Anterior cingulate cortex (tissue), 58 donors: ENCODE results near the gene ACSL1.
"Not testable (repeated sequence)": the region's sequence is repeated elsewhere in the genome, so short reads cannot be mapped to it uniquely, and the experiment has no call there.

Experiments used
- DNase-seq, 58 donors: peaks; one replicate each; lab custom pipeline; 2025; lab: John Stamatoyannopoulos, UW

Gene ACSL1

GRCh38 chr4:184843984-184844554, 18.3 kb upstream of the ACSL1 start:
- no peak for DNase-seq

GRCh38 chr4:184839075-184839399, 13.3 kb upstream of the ACSL1 start:
- DNase-seq = not testable (repeated sequence)

- no peak for DNase-seq
Observed at GRCh38 chr4:184838249-184839074, 12.7 kb upstream of the ACSL1 start.

GRCh38 chr4:184836613-184837012, 10.8 kb upstream of the ACSL1 start:
- no peak for DNase-seq

- no peak for DNase-seq
Observed at GRCh38 chr4:184833046-184833838, 7.5 kb upstream of the ACSL1 start.

GRCh38 chr4:184831153-184831552, 5.4 kb upstream of the ACSL1 start:
- DNase-seq = no peak

GRCh38 chr4:184826691-184827270, 1.0 kb upstream of the ACSL1 start:
- no peak for DNase-seq

GRCh38 chr4:184825141-184825895, 450 bp downstream of the ACSL1 start:
- DNase-seq = peak in 16 of 58 donors; percentile 3 to 67 (median 36)

- DNase-seq = no peak
Observed at GRCh38 chr4:184824776-184825084, 1.0 kb downstream of the ACSL1 start.

- DNase-seq = no peak
Observed at GRCh38 chr4:184824081-184824775, 1.5 kb downstream of the ACSL1 start.

- no peak for DNase-seq
Observed at GRCh38 chr4:184823014-184823413, 2.8 kb downstream of the ACSL1 start.

GRCh38 chr4:184822356-184822755, 3.4 kb downstream of the ACSL1 start:
- no peak for DNase-seq

GRCh38 chr4:184821242-184821641, 4.5 kb downstream of the ACSL1 start:
- DNase-seq = no peak

GRCh38 chr4:184819786-184820185, 6.0 kb downstream of the ACSL1 start:
- peak in 1 of 58 donors; percentile 8 for DNase-seq

GRCh38 chr4:184818216-184818564, 7.6 kb downstream of the ACSL1 start:
- no peak for DNase-seq

- peak in 2 of 58 donors; percentile 9 to 13 for DNase-seq
Observed at GRCh38 chr4:184817494-184818215, 8.1 kb downstream of the ACSL1 start.

GRCh38 chr4:184816962-184817361, 8.8 kb downstream of the ACSL1 start:
- DNase-seq = no peak

GRCh38 chr4:184815046-184815877, 10.5 kb downstream of the ACSL1 start:
- DNase-seq = peak in 54 of 58 donors; percentile 3 to 78 (median 43)
